HG03280 (cell line): ENCODE results near the gene AVPR1B.
"Not testable (repeated sequence)": the region's sequence is repeated elsewhere in the genome, so short reads cannot be mapped to it uniquely, and the experiment has no call there.

ENCODE experiments used
- ATAC-seq: cut with Tn5 transposase; IDR thresholded peaks from one replicate; pipeline ENCODE4 v1.9.1; 2021; ENCODE audit warnings: mild to moderate bottlenecking, moderate library complexity; ENCODE audit not compliant: unreplicated experiment

AVPR1B gene

GRCh38 chr1:206082831-206083695, 34.1 kb downstream of the AVPR1B start:
- ATAC-seq = no peak

DNA sequence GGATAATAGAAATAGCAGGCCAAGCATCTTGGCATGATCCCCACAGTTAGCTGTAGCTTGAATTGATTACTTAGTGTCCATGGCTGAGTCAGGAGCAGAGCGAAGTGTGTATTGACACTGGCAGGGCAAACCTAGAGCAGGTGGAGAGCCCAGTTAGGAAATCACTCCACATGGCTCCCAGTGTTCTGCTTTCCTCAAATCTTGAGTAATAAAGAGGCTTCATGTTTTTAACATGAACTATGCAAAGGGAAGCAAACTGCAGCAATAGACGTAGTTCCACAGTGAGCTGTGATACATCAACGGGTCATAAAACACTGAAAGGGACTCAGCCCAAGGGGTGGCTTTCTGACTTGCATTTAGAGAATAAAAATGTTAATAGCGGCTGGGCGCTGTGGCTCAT, 35.3 kb downstream of the AVPR1B start:
- no peak for ATAC-seq

DNA sequence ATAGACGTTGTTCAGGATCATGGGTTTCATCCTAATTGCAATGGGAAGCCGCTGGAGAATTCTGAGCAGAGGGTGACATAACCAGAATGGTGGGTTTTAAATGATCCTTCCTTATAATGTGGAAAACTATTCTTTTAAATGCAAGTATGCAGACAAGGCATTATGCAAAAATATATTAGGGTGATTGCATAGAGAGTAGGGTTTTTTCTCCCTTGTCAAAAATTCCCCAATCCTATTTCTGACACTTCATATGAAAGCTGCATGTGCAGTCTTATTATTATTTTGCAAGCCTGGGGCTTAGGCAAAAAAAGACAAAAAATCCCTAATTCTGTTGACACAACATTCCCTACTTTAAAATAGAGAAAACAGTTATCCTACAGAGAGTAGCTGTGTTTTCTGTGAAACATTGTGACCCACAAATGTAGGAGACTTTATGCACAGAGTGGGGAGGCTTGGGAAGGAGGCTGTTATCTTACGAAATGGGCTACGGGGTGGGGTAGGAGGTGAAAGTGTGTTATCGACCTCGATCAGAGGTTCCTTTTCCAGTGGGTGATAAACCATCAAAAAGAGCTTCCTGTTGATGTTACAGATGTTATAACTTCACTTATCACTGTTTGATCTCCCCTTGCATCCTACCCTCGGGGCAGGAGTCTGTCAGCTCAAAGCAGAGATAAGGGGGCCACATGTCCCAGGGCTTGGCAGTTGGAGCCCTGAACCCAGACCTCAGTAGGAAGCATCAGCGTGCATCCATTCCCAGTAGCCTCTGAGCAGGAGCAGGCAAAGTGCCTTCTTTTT, 37.0 kb downstream of the AVPR1B start:
- no peak for ATAC-seq

DNA sequence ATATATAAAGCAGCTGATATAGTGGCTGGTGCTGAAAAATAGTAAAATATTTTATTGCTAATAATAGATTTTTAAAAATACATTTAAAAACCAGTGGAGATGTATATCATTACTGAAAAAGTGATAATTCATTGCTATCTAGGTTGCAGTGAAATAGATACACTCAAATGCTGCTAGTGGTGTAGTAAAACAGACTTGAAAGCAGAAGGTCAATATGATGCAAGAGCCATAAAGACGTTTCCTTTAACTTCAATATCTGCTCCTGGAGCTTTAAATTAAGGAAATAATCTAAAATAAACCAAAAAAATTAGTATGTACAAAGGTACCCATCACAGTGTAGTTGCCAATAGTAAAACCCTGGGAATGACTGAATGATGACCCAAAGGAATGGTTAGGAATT, 38.1 kb downstream of the AVPR1B start:
- no peak for ATAC-seq

DNA sequence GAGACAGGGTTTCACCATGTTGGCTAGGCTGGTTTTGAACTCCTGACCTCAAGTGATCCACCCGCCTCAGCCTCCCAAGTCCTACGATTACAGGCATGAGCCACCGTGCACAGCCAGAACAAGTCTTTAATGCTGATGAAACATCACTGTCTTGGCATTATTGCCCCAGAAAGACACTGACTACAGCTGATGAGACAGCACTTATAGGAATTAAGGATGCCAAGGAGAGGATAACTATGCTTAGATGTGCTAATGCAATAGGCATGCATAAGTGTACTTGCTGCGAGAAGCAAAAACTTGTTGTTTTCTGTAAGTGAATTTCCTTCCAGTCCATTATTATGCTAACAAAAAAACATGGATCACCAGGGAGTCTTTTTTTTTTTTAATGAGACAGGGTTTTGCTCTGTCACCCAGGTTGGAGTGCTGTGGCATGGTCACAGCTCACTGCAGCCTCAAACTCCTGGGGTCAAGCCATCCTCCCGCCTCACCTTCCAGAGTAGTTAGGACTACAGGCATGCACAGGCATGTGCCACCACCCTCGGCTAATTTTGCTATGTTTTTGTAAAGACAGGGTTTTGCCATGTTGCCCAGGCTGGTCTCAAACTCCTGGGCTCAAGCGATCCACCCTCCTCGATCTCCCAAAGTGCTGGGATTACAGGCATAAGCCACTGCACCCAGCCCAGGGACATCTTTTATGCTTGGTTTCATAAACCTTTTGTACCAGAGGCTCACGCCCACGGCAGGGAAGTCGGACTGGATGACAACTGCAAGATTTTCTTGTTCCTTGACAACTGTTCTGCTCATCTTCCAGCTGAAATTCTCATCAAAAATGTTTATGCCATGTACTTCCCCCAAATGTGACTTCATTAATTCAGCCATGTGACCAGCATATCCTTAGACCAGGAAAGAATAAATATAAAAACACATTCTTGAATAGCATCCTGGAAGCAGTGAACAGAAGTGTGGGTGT, 41.1 kb downstream of the AVPR1B start:
- ATAC-seq = no peak

DNA sequence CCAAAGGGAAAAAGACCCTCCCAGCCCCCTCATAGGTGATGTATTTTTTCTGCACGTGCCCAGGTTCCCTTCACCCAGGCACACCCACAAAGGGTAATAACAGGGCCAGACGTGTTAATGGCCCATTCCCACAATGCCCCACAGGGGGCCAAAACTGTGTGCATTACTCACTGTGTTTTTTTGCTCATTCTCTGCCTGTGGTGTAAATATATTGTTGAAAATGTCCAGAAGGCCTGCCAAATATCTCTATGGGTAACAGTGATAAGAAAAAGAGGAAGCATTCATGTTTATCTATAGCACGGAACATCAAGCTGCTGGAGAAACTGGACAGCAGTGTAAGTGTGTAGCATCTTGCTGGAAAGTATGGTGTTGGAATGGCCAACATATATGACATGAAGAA, 42.3 kb downstream of the AVPR1B start:
- ATAC-seq = no peak

- ATAC-seq = no peak
These were observed 46.4 kb downstream of the AVPR1B start for GRCh38 chr1:206070627-206071304.

- no peak for ATAC-seq
These were observed 48.9 kb downstream of the AVPR1B start for GRCh38 chr1:206068314-206068713.

- peak; percentile 42 for ATAC-seq
These were observed 49.5 kb downstream of the AVPR1B start for GRCh38 chr1:206067486-206068227.

GRCh38 chr1:206066479-206067171, 50.6 kb downstream of the AVPR1B start:
- peak; percentile 90 for ATAC-seq

DNA sequence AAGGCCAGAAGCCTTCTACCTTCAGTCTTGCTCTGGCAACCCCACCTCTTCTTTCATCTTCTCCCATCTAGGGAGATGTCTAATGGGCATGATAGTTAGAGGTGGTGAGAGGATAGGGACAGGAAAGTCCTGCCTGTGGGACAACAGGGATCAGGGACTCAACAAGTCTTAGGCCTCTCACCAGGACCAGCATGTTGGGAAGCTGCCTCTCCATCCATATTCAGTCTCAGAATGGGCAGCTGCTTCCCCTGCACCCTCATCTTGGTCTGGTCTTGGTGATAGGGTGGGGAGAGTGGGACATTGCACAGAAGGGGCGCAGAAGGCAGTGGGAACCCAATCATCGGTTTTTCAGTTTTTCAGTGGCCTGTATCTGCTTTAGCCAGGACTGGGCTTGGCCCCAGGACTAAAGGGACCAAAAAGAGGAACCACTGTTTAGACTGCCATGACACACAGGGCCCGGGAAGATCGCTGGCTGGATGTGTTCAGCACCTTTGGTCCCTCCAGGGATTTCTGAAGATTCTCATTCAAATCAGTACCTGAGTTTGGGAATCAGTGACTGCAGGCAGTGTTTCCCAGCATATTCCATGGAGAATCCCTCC, 51.5 kb downstream of the AVPR1B start:
- ATAC-seq = no peak

GRCh38 chr1:206064501-206064900, 52.7 kb downstream of the AVPR1B start:
- not testable (repeated sequence) for ATAC-seq

- ATAC-seq = not testable (repeated sequence)
These were observed 53.2 kb downstream of the AVPR1B start for GRCh38 chr1:206064001-206064400.

DNA sequence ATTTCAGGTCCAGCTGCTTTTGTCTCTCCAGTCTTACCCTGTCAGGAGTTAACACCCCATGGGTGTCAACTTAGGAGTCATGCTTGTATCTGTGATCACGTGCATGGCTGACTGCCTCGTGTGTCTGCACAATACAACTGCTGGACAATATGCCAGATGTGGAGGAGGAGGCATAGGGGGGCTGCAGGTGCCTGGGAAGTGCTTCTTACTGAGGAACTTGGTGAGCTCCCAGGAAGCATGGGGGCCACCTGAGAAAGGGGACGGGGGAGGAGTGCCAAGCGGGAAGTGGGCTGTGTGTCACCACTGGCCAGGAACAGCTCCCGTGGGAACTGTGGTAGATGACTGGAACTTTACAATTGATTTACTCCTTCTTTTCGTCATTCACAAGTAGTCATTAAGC, 54.7 kb downstream of the AVPR1B start:
- no peak for ATAC-seq

DNA sequence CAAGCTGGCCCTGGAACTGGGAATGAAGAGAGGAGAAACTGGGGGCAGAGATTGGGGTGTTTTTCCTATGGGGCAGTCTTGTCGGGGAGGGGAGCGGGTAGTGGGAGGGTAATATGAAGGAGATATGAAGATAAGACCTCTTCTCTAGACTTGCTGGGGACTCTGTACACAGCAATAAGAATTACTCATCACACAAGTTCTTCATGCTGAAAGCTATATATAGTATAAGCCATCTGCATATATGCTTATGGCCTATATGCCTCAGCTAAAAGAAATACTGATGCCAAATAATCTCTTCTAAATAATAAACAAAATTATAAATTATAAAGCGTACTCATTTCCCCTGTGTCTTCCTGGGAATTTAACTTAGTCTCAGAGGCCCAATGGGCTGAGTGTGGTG, 56.3 kb downstream of the AVPR1B start:
- ATAC-seq = no peak
